ENCODE measurements around the gene PKP4. TPM values are rescaled to one million over a fixed set of nuclear protein-coding genes. Genes with fewer than 3 reads are reported as not detected.

Gene PKP4
- polyA plus RNA-seq, 1 experiment: 24.9 TPM

DNA sequence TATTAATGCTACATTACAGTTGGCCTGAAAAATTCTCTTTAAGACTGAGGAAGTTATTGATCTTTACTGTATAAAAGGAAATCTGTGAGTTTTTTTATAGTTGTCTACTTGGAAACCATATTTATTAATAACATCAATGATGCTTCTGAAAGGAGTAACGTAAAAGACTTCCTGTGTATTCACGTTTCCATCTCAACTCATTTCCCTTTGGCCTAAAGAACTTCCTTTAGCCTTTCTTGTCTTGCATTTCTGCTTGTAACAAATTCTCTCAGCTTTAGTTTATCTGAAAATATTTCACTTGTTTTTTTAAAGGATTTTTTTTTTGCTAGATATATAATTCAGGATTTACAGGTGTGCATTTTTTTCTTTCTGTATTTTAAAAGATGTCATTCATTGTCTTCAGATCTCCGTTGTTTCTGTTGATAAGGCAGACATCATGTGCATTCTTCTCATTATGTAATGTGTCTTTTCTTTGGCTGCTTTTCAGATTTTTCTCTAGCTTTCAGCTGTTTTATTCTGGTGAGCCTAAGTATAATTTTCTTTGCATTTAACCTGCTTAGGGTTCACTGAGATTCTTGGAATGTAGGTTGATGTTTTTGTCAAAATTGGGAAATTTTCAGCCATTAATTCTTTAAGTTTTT is 179.3 kb downstream of the PKP4 start:
- ChIA-PET POLR2A (no interaction called here), CTCF (no interaction called here)
- Histone ChIP-seq H3K27me3 (ENCODE audit: control insufficient read depth, insufficient read depth, low read length) (no peaks in the 10 kb centered on the region), H3K4me3 (ENCODE audit: low read depth, low read length) (no peak overlapping the region), H3K9me3 (ENCODE audit: control insufficient read depth, insufficient read depth, low read length) (no peaks in the 10 kb centered on the region), H3K27ac (ENCODE audit: low read depth, low read length) (no peak overlapping the region)
- DNase-seq (ENCODE audit: low read depth, low spot score): no peak
- TF ChIP-seq, protein P1, sequence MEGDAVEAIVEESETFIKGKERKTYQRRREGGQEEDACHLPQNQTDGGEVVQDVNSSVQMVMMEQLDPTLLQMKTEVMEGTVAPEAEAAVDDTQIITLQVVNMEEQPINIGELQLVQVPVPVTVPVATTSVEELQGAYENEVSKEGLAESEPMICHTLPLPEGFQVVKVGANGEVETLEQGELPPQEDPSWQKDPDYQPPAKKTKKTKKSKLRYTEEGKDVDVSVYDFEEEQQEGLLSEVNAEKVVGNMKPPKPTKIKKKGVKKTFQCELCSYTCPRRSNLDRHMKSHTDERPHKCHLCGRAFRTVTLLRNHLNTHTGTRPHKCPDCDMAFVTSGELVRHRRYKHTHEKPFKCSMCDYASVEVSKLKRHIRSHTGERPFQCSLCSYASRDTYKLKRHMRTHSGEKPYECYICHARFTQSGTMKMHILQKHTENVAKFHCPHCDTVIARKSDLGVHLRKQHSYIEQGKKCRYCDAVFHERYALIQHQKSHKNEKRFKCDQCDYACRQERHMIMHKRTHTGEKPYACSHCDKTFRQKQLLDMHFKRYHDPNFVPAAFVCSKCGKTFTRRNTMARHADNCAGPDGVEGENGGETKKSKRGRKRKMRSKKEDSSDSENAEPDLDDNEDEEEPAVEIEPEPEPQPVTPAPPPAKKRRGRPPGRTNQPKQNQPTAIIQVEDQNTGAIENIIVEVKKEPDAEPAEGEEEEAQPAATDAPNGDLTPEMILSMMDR (IDR thresholded peaks at IDR 0.05; ENCODE audit: low read depth, low read length): no peak

GRCh38 chr2:158637357-158637756 is 180.6 kb downstream of the PKP4 start:
- H3K27ac ChIP-seq (ENCODE audit: low read depth, low read length): no peak overlapping the region
- ChIA-PET CTCF (interaction anchor here (0.8 kb wide), 2 partner anchors 17 to 108 kb away, joined by 3 read pairs; no protein-coding TSS in a partner anchor), POLR2A (no interaction called here)
- TF ChIP-seq, protein P1 (IDR thresholded peaks at IDR 0.05; ENCODE audit: low read depth, low read length): no peak
- no peaks in the 10 kb centered on the region for H3K27me3 ChIP-seq (ENCODE audit: control insufficient read depth, insufficient read depth, low read length)
- no peak overlapping the region for H3K4me3 ChIP-seq (ENCODE audit: low read depth, low read length)
- no peak for DNase-seq (ENCODE audit: low read depth, low spot score)
- H3K9me3 ChIP-seq (ENCODE audit: control insufficient read depth, insufficient read depth, low read length): no peaks in the 10 kb centered on the region

- DNase-seq (ENCODE audit: low read depth, low spot score): no peak
- ChIA-PET CTCF (interaction anchor here (0.7 kb wide), 1 partner anchor 1439 kb away, joined by 3 read pairs; no protein-coding TSS in a partner anchor), POLR2A (no interaction called here)
- H3K4me3 ChIP-seq (ENCODE audit: low read depth, low read length): no peak overlapping the region
- TF ChIP-seq, protein P1 (IDR thresholded peaks at IDR 0.05; ENCODE audit: low read depth, low read length): no peak
- no peaks in the 10 kb centered on the region for H3K9me3 ChIP-seq (ENCODE audit: control insufficient read depth, insufficient read depth, low read length)
- H3K27ac ChIP-seq (ENCODE audit: low read depth, low read length): no peak overlapping the region
- no peaks in the 10 kb centered on the region for H3K27me3 ChIP-seq (ENCODE audit: control insufficient read depth, insufficient read depth, low read length)
These were observed 187.4 kb downstream of the PKP4 start for GRCh38 chr2:158644139-158644538.

DNA sequence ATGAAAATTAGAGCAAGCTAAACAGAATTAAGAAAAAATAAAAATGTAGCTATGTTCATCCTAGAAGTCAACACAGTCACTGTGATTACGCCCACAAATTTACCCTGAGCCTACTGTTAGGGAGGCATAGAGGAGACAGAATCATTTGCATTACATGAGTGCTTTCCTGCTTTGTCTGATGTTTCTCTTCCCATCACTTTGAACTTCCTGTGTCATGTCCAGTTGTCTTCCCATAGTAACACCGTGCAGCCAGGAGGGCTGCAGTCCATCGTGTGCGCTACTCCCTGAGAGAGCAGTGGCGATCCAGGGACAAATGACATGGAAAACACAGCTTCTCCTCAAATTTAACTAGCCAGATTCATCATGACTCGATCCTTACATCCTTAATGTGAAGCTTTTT is 188.5 kb downstream of the PKP4 start:
- H3K4me3 ChIP-seq (ENCODE audit: low read depth, low read length): no peak overlapping the region
- POLR2A ChIA-PET: no interaction called here
- H3K27me3 ChIP-seq (ENCODE audit: control insufficient read depth, insufficient read depth, low read length): no peaks in the 10 kb centered on the region
- TF ChIP-seq, protein P1 (IDR thresholded peaks at IDR 0.05; ENCODE audit: low read depth, low read length): no peak
- H3K27ac ChIP-seq (ENCODE audit: low read depth, low read length): no peak overlapping the region
- no peaks in the 10 kb centered on the region for H3K9me3 ChIP-seq (ENCODE audit: control insufficient read depth, insufficient read depth, low read length)
- no peak for DNase-seq (ENCODE audit: low read depth, low spot score)
- CTCF ChIA-PET: interaction anchor here (0.9 to 1.0 kb wide), 3 partner anchors 109 to 187 kb away, joined by 3 read pairs; no protein-coding TSS in a partner anchor

DNA sequence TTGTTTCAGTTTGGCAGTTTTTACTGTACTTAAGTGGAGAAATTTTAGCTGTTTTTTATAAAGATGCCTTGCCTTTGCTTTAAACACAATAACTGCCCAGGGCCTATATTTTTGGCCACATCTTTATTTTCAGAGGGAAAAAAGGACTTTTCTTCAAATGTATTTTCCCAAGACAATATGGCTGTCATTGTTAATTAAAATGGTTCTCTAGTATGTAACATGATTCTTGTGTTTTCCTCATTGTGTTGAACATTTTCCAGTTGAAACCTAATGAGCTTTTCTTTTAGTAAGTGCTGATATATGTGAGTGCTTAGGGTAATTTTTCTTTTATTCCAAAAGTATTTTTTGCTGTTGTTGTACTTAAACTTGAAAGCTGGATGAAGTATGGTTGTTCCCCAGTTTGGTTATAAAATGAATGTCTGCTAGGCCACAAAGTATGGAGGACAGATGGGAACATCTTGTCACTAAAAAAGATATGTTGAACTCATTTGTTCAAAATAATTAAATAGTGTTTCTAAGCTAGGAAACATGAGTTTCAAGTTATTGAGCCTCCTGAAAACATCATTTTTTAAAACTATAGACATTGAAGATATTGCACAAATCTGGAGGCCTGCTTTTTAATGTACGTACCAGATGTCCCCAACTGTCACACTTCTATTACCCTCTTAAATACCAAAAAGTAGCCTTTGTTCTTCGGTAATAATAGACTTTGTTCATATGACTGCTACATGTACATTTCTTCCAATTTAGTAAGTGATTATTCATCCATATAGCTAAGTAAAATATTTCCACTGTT is 190.9 kb downstream of the PKP4 start:
- CTCF ChIA-PET: interaction anchor here (0.7 to 1.5 kb wide), 4 partner anchors 10 to 468 kb away, joined by 3 to 5 read pairs (median 4); no protein-coding TSS in a partner anchor
- TF ChIP-seq, protein P1 (IDR thresholded peaks at IDR 0.05; ENCODE audit: low read depth, low read length): no peak
- Histone ChIP-seq H3K9me3 (ENCODE audit: control insufficient read depth, insufficient read depth, low read length) (no peaks in the 10 kb centered on the region), H3K27me3 (ENCODE audit: control insufficient read depth, insufficient read depth, low read length) (no peaks in the 10 kb centered on the region), H3K27ac (ENCODE audit: low read depth, low read length) (no peak overlapping the region), H3K4me3 (ENCODE audit: low read depth, low read length) (no peak overlapping the region)
- no peak for DNase-seq (ENCODE audit: low read depth, low spot score)
- POLR2A ChIA-PET: no interaction called here

Data from AG04450 (cell line).